HepG2 (cell line): Measurements from ENCODE around the gene LRP10. TPM values are rescaled to one million over a fixed set of nuclear protein-coding genes. Genes with fewer than 3 reads are reported as not detected.

Experiments
- ATF7 ChIP-seq, 2 experiments: fragments of 450-650 bp in 1 of 2; sonication (generic) in 1 of 2; formaldehyde crosslinking in 1 of 2; IDR thresholded peaks; 2 replicates each; pipeline versions ENCODE4 v1.4.0 to v1.6.1; 2016 to 2020; ENCODE audit warnings: antibody characterized with exemption in 1 of 2, mild to moderate bottlenecking in 1 of 2, missing genetic modification reagents in 1 of 2
- GABPA ChIP-seq, 2 experiments: IDR thresholded peaks; 2 replicates each; pipeline ENCODE4 v1.6.1; 2011 to 2016; ENCODE audit warnings: low read depth in 2 of 2, low read length in 1 of 2, missing biosample characterization in 1 of 2, missing genetic modification characterization in 1 of 2
- JARID2 ChIP-seq: sonication (generic); formaldehyde crosslinking; IDR thresholded peaks from 2 replicates; pipeline ENCODE4 v1.8.1; 2023; ENCODE audit warnings: missing genetic modification reagents, inconsistent platforms; ENCODE audit not compliant: insufficient replicate concordance
- MIXL1 ChIP-seq: IDR thresholded peaks from 2 replicates; pipeline ENCODE4 v1.6.1; 2016
- MYPOP ChIP-seq: sonication (generic); formaldehyde crosslinking; IDR thresholded peaks from 2 replicates; pipeline ENCODE4 v1.8.1; 2023; ENCODE audit warnings: mild to moderate bottlenecking, moderate library complexity, missing genetic modification reagents
- NCOA1 ChIP-seq: sonication (generic); formaldehyde crosslinking; IDR thresholded peaks from 2 replicates; pipeline ENCODE4 v1.9.0; 2021; ENCODE audit warnings: missing genetic modification reagents
- SMYD3 ChIP-seq: sonication (generic); formaldehyde crosslinking; IDR thresholded peaks from 2 replicates; pipeline ENCODE4 v1.8.1; 2023; ENCODE audit warnings: mild to moderate bottlenecking, missing genetic modification reagents
- SNAI1 ChIP-seq: sonication (generic); formaldehyde crosslinking; IDR thresholded peaks from 2 replicates; pipeline ENCODE4 v1.5.0; 2020; ENCODE audit warnings: mild to moderate bottlenecking, missing genetic modification reagents, borderline replicate concordance
- SRSF9 ChIP-seq: fragments of 200-400 bp; formaldehyde crosslinking; IDR thresholded peaks from 2 replicates; pipeline ENCODE4 v1.6.1; 2018; ENCODE audit warnings: borderline replicate concordance, mild to moderate bottlenecking, low read depth, low read length; ENCODE audit not compliant: insufficient read depth, poor library complexity, severe bottlenecking
- TCF12 ChIP-seq, 2 experiments: fragments of 450-650 bp in 1 of 2; sonication (generic) in 1 of 2; formaldehyde crosslinking in 1 of 2; IDR thresholded peaks; 2 replicates each; pipeline versions ENCODE4 v1.6.1 to v1.8.0; 2017 to 2022; ENCODE audit warnings: antibody characterized with exemption in 1 of 2, mild to moderate bottlenecking in 1 of 2, missing genetic modification reagents in 1 of 2, moderate library complexity in 1 of 2
- ZBTB42 ChIP-seq: sonication (generic); formaldehyde crosslinking; IDR thresholded peaks from 2 replicates; pipeline ENCODE4 v1.5.0; 2020; ENCODE audit warnings: mild to moderate bottlenecking, missing genetic modification reagents
- ZFP82 ChIP-seq: sonication (generic); formaldehyde crosslinking; IDR thresholded peaks from 2 replicates; pipeline ENCODE4 v1.5.1; 2020; ENCODE audit warnings: mild to moderate bottlenecking, missing genetic modification reagents, borderline replicate concordance
- ZNF337 ChIP-seq: sonication (generic); formaldehyde crosslinking; IDR thresholded peaks from 2 replicates; pipeline ENCODE4 v1.5.1; 2020; ENCODE audit warnings: missing genetic modification reagents, low read depth, mild to moderate bottlenecking, borderline replicate concordance
- ZNF33A ChIP-seq: sonication (generic); formaldehyde crosslinking; IDR thresholded peaks from 2 replicates; pipeline ENCODE4 v1.5.1; 2020; ENCODE audit warnings: missing genetic modification reagents, mild to moderate bottlenecking, moderate library complexity, borderline replicate concordance
- ZNF460 ChIP-seq: sonication (generic); formaldehyde crosslinking; IDR thresholded peaks from 2 replicates; pipeline ENCODE4 v1.5.1; 2020; ENCODE audit warnings: missing genetic modification reagents, mild to moderate bottlenecking, borderline replicate concordance
- ZNF576 ChIP-seq: sonication (generic); formaldehyde crosslinking; IDR thresholded peaks from 2 replicates; pipeline ENCODE4 v1.4.0; 2020; ENCODE audit warnings: mild to moderate bottlenecking, missing genetic modification reagents
- ZNF652 ChIP-seq: IDR thresholded peaks from 2 replicates; pipeline ENCODE4 v1.6.1; 2016; ENCODE audit warnings: low read depth, borderline replicate concordance
- ZNF788 ChIP-seq: sonication (generic); formaldehyde crosslinking; IDR thresholded peaks from 2 replicates; pipeline ENCODE4 v1.5.0; 2020; ENCODE audit warnings: mild to moderate bottlenecking, missing genetic modification reagents, borderline replicate concordance
- ZNF792 ChIP-seq: IDR thresholded peaks from 2 replicates; pipeline ENCODE4 v1.6.1; 2016
- polyA plus RNA-seq, 8 experiments: library from polyadenylated mRNA; depleted of rRNA in 3 of 8; stranded (reverse) in 7 of 8; unstranded in 1 of 8; fragments of >200 nt; fragmentation: Illumina TruSeq in 4 of 8; extraction: Trizol in 4 of 8; gene quantifications; 2 replicates each; pipeline versions ENCODE4 v1.2.1 to v1.2.3, GENCODE V29; 2011 to 2016; ENCODE audit warnings: low read depth in 4 of 8, missing spikeins in 1 of 8, mixed read lengths in 1 of 8; ENCODE audit not compliant: insufficient read depth in 1 of 8
- total RNA-seq, 5 experiments: library from RNA; depleted of rRNA; stranded (reverse); fragments of >200 nt; fragmentation: Illumina TruSeq; extraction: Trizol; gene quantifications; 2 replicates each; pipeline ENCODE4 v1.2.3, GENCODE V29; 2016; ENCODE audit warnings: low read depth in 1 of 5
- TF ChIP-seq, protein P1 (sequence below): sonication (generic); formaldehyde crosslinking; IDR thresholded peaks from 2 replicates; pipeline ENCODE4 v1.4.0; 2020; ENCODE audit warnings: missing genetic modification reagents
- TF ChIP-seq, protein P2 (sequence below): sonication (generic); formaldehyde crosslinking; conservative IDR thresholded peaks from 2 replicates; pipeline ENCODE4 v1.4.0; 2020; ENCODE audit warnings: missing genetic modification reagents
- TF ChIP-seq, protein P3 (sequence below): sonication (generic); formaldehyde crosslinking; IDR thresholded peaks from 2 replicates; pipeline ENCODE4 v1.8.1; 2023; ENCODE audit warnings: mild to moderate bottlenecking, inconsistent platforms, moderate library complexity, missing genetic modification reagents, borderline replicate concordance
- TF ChIP-seq, protein P4 (sequence below): IDR thresholded peaks from 2 replicates; pipeline ENCODE4 v1.6.1; 2016; ENCODE audit warnings: missing compliant biosample characterization, missing genetic modification reagents, borderline replicate concordance

The LRP10 gene
- total and polyA plus RNA-seq, 2 of the 13 experiments (the other 11 are each of a cell fraction or from before 2014, with no cell fraction given): 16.9 to 45.2 TPM

DNA sequence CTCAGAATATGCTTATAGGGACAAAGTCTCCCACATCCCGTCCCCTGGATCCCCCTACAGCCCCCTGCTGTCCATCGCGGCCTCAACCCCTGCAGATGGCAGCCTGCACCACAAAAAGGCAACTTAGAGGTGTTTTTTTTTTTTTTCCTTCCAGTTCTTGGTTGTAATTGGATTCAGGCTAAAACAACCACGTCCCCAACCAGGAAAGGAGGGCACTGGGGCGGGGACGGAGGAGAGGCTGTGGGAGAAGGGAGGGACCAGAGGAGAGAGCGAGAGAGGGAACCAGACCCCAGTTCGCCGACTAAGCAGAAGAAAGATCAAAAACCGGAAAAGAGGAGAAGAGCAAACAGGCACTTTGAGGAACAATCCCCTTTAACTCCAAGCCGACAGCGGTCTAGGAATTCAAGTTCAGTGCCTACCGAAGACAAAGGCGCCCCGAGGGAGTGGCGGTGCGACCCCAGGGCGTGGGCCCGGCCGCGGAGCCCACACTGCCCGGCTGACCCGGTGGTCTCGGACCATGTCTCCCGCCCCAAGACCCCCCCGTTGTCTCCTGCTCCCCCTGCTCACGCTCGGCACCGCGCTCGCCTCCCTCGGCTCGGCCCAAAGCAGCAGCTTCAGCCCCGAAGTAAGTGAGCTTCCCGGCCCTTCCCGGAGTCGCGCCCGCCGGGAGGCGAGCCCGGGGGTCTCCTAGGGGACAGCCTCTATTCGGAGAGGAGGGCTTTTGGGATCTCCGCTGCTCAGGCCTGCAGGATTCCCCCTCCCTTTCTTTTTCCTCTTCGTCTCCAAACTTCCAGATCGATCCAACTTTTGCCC is 35.0 kb upstream of the LRP10 start, which contains the start of gene MMP14 (continued):
- TF ChIP-seq, protein P1, sequence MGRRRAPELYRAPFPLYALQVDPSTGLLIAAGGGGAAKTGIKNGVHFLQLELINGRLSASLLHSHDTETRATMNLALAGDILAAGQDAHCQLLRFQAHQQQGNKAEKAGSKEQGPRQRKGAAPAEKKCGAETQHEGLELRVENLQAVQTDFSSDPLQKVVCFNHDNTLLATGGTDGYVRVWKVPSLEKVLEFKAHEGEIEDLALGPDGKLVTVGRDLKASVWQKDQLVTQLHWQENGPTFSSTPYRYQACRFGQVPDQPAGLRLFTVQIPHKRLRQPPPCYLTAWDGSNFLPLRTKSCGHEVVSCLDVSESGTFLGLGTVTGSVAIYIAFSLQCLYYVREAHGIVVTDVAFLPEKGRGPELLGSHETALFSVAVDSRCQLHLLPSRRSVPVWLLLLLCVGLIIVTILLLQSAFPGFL: no peak
- no peak; the same call in 1 of the 2 replicates for TF ChIP-seq NCOA1 (CRISPR knock-in tag)
- no peak for TF ChIP-seq MIXL1 (CRISPR knock-in tag)
- no peak for TF ChIP-seq ZBTB42 (CRISPR knock-in tag)
- no peak for TF ChIP-seq ZNF576 (CRISPR knock-in tag)
- no peak for TF ChIP-seq ATF7 (IDR thresholded peaks at IDR 0.05)
- TF ChIP-seq ATF7 (CRISPR knock-in tag; IDR thresholded peaks at IDR 0.05): no peak
- TF ChIP-seq, protein P2, sequence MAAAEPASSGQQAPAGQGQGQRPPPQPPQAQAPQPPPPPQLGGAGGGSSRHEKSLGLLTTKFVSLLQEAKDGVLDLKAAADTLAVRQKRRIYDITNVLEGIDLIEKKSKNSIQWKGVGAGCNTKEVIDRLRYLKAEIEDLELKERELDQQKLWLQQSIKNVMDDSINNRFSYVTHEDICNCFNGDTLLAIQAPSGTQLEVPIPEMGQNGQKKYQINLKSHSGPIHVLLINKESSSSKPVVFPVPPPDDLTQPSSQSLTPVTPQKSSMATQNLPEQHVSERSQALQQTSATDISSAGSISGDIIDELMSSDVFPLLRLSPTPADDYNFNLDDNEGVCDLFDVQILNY (CRISPR knock-in tag): no peak
- no peak for TF ChIP-seq ZNF337 (CRISPR knock-in tag)
- no peak for TF ChIP-seq ZNF33A
- TF ChIP-seq GABPA (IDR thresholded peaks at IDR 0.05; ENCODE audit: low read depth, low read length): no peak
- TF ChIP-seq GABPA (CRISPR knock-in tag; IDR thresholded peaks at IDR 0.05; ENCODE audit: low read depth): no peak
- no peak for TF ChIP-seq MYPOP (CRISPR knock-in tag)
- no peak for TF ChIP-seq TCF12 (IDR thresholded peaks at IDR 0.05)
- no peak for TF ChIP-seq TCF12 (CRISPR knock-in tag; IDR thresholded peaks at IDR 0.05)
- TF ChIP-seq SRSF9: no peak
- no peak for TF ChIP-seq ZNF788
- no peak for TF ChIP-seq ZNF460
- TF ChIP-seq SNAI1 (CRISPR knock-in tag): no peak; the same call in 1 of the 2 replicates
- TF ChIP-seq, protein P3, sequence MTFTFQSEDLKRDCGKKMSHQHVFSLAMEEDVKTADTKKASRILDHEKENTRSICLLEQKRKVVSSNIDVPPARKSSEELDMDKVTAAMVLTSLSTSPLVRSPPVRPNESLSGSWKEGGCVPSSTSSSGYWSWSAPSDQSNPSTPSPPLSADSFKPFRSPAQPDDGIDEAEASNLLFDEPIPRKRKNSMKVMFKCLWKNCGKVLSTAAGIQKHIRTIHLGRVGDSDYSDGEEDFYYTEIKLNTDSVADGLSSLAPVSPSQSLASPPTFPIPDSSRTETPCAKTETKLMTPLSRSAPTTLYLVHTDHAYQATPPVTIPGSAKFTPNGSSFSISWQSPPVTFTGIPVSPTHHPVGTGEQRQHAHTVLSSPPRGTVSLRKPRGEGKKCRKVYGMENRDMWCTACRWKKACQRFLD (CRISPR knock-in tag): no peak
- no peak for TF ChIP-seq ZNF792 (CRISPR knock-in tag)
- no peak for TF ChIP-seq ZFP82 (CRISPR knock-in tag)
- TF ChIP-seq, protein P4, sequence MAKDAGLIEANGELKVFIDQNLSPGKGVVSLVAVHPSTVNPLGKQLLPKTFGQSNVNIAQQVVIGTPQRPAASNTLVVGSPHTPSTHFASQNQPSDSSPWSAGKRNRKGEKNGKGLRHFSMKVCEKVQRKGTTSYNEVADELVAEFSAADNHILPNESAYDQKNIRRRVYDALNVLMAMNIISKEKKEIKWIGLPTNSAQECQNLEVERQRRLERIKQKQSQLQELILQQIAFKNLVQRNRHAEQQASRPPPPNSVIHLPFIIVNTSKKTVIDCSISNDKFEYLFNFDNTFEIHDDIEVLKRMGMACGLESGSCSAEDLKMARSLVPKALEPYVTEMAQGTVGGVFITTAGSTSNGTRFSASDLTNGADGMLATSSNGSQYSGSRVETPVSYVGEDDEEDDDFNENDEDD (CRISPR knock-in tag): no peak
- no peak for TF ChIP-seq JARID2 (CRISPR knock-in tag)
- no peak for TF ChIP-seq SMYD3
- no peak for TF ChIP-seq ZNF652
